GM12892 (cell line): ENCODE results near the gene PPP1R37.

Source experiments
- POLR2A ChIP-seq: IDR thresholded peaks from 2 replicates; pipeline ENCODE4 v1.6.1; 2011; ENCODE audit warnings: low read depth, low read length, control low read depth
- POLR2AphosphoS5 ChIP-seq: IDR thresholded peaks from 2 replicates; pipeline ENCODE4 v1.6.1; 2011; ENCODE audit warnings: low read depth, low read length, control low read depth

DNA sequence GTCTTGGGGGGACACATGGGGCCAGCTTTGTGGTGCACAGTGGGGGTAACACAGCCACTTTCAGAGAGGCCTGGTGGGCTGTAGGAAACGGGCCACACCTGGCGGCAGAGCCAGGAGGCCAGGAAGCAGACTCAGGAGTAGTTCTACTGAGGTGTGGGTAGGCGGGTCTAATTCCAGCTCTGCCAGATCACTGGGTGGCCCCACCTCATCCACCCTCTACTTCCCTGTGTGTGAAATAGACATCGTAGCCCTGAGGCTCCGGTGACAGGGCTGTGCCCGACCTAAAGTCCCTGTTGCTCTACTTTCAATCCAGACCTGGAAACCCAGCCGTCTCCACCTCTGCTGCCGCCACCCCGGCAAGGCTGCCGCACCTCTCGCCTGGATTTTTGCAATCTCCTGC lies 63.8 kb downstream of the PPP1R37 start:
- TF ChIP-seq POLR2A: no peak
- no peak for TF ChIP-seq POLR2AphosphoS5
